ENCODE data around the gene CDHR5. TPM values are rescaled to one million over a fixed set of nuclear protein-coding genes. Genes with fewer than 3 reads are reported as not detected.

The CDHR5 gene
- total RNA-seq, 2 donors from 2014 or later, result not detected

DNA sequence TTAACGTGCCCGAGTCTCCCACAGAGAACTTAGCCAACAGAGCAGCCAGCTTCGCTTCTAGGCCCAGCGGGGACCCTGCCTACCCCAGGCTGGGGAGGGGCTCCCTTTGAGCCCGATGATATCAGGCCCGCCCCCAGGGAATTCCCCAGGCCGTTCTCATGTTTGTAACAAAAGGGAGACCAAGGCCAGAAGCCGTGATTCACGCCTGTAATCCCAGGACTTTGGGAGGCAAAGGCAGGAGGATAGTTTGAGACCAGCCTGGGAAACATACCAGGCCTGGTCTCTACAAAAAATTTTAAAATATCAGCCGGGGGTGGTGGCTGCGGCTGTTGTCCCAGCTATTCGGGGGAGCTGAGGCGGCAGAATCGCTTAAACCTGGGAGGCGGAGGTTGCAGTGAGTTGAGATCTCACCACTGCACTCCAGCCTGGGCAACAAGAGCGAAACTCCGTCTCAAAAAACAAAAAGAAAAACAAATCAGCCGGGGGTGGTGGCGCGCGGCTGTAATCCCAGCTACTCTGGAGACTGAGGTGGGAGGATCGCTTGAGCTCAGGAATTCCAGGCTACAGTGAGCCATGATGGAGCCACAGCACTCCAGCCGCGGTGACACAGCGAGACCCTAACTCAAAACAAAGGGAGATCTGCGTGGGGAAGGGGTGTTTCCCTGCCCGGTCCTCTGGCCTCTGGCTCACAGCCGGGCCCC, 14.0 kb upstream of the CDHR5 start:
- Mint-ChIP-seq H3K36me3 (ENCODE audit: low read depth) (peaks cover 10% of the 10 kb centered on the region), H3K27me3 (peaks cover 8% of the 10 kb centered on the region), H3K4me1 (no peaks in the 10 kb centered on the region), H3K9me3 (no peaks in the 10 kb centered on the region), H3K4me3 (peak overlapping the region; percentile 39), H3K27ac (no peak overlapping the region)
- ATAC-seq (replicated peaks), result no peak

GRCh38 chr11:637593-638521, 13.1 kb upstream of the CDHR5 start:
- no peak for ATAC-seq (replicated peaks)
- Mint-ChIP-seq H3K27me3 (peaks cover 8% of the 10 kb centered on the region), H3K27ac (no peak overlapping the region)

DNA sequence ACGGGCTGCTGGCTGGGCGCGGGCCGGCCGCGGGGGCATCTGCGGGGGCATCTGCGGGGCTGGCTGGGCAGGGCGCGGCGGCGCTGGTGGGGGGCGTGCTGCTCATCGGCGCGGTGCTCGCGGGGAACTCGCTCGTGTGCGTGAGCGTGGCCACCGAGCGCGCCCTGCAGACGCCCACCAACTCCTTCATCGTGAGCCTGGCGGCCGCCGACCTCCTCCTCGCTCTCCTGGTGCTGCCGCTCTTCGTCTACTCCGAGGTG, 12.5 kb upstream of the CDHR5 start:
- peaks cover 10% of the 10 kb centered on the region for H3K36me3 Mint-ChIP-seq (ENCODE audit: low read depth)
- peaks cover 8% of the 10 kb centered on the region for H3K27me3 Mint-ChIP-seq
- ATAC-seq (replicated peaks), result no peak

More at GRCh38 chr11:637593-638521, 13.1 kb upstream of the CDHR5 start:
- Mint-ChIP-seq H3K4me1 (no peaks in the 10 kb centered on the region), H3K9me3 (no peaks in the 10 kb centered on the region), H3K4me3 (peak overlapping the region; percentile 41), H3K36me3 (ENCODE audit: low read depth) (peaks cover 10% of the 10 kb centered on the region)

DNA sequence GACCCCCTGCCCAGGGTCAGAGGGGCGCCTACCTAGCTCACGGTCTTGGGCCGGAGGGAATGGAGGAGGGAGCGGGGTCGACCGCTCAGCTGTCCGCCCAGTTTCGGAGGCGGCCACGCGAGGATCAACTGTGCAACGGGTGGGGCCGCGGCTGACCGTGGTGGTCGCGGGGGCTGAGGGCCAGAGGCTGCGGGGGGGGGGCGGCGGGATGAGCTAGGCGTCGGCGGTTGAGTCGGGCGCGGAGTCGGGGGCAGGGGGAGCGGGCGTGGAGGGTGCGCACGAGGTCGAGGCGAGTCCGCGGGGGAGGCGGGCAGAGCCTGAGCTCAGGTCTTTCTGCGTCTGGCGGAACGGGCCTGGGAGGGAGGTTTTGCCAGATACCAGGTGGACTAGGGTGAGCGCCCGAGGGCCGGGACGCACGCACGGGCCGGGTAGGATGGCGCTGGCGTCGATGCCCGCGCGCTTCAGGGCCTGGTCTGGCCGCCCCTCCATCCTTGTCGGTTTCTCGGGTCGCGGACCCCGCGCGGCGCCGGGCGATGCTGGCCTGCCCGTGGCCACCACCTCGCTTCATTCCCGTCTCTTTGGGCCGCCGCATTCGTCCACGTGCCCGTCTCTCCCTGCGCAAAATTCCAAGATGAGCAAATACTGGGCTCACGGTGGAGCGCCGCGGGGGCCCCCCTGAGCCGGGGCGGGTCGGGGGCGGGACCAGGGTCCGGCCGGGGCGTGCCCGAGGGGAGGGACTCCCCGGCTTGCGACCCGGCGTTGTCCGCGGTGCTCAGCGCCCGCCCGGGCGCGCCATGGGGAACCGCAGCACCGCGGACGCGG, 12.0 kb upstream of the CDHR5 start, which contains the start of gene DRD4:
Gene DRD4 (plus strand): TSS at position 759 of the 822 bp plus-strand sequence. CDS start 36 bp downstream, at position 795.
- no peak for ATAC-seq (replicated peaks)
- H3K27me3 Mint-ChIP-seq, result peaks cover 8% of the 10 kb centered on the region
- H3K36me3 Mint-ChIP-seq (ENCODE audit: low read depth), result peaks cover 10% of the 10 kb centered on the region
- H3K4me1 Mint-ChIP-seq, result no peaks in the 10 kb centered on the region
- H3K9me3 Mint-ChIP-seq, result no peaks in the 10 kb centered on the region
- H3K27ac Mint-ChIP-seq, result no peak within 1 kb of the TSS
- peak within 1 kb of the TSS; percentile 41 for H3K4me3 Mint-ChIP-seq

More for the DNA sequence above, 12.5 kb upstream of the CDHR5 start:
- Mint-ChIP-seq H3K4me1 (no peaks in the 10 kb centered on the region), H3K27ac (no peak overlapping the region), H3K9me3 (no peaks in the 10 kb centered on the region), H3K4me3 (peak overlapping the region; percentile 41)

DNA sequence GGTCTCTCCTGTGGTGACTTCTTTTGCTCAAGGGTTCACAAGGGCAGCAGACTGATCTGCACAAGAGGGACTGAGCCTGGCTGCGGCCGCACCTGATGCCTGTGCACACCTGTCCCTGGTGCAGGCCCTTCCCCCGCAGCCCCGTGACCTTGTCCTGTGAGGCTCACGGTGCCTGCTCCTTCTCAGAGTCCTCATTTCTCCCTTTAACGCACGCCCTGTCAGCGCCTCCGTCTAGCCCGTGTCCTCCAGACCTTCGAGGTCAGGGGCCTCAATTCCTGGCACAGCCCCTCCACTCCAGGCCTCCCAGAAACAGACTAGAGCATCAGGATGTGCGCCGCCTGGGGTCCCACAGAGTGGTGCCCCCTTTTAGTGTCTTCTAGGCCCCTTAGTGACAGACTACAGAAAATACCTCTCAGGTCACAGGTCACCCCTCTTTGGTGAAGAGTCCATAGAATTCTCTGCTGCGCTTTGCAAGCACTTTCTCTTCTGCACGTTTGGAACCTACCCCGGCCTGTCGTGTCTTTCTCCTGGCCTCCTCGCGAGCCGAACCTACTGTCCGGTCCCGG, 11.3 kb upstream of the CDHR5 start:
- Mint-ChIP-seq H3K4me3 (no peak overlapping the region), H3K27me3 (peaks cover 8% of the 10 kb centered on the region), H3K27ac (no peak overlapping the region), H3K9me3 (no peaks in the 10 kb centered on the region), H3K36me3 (ENCODE audit: low read depth) (peaks cover 6% of the 10 kb centered on the region), H3K4me1 (no peaks in the 10 kb centered on the region)
- ATAC-seq (replicated peaks), result no peak

DNA sequence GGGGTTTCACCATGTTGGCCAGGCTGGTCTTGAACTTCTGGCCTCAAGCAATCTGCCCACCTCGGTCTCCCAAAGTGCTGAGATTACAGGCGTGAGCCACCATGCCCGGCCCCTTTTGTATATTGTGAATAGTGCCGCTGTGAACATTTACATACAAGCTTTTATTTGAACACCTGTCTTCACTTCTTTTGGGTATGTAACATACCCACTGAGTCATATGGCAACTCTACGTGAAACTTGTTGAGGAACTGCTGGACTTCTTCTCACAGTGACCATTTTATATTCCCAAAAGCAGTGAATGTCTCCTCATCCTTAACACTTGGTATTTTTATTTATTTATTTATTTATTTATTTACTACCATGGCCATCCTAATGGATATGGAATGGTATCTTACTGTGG, 6.1 kb upstream of the CDHR5 start:
- peaks cover 23% of the 10 kb centered on the region for H3K4me1 Mint-ChIP-seq

DNA sequence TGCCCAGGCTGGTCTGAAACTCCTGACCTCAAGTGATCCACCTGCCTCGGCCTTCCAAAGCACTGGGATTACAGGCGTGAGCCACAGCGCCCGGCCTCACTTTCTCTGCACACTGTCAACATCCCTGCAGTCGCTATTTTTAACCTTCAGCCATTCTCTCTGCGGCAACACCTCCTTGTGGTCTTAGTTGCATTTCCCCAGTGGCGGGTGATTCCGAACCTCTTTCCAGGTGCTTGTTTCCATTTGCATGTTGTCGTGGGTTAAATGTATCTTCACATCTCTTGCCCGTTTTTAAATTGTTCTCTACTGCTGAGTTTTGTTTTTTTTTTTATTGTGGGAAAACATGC, 4.5 kb upstream of the CDHR5 start:
- H3K36me3 Mint-ChIP-seq (ENCODE audit: low read depth), result peaks cover 15% of the 10 kb centered on the region
- ATAC-seq (replicated peaks), result peak; percentile 53
- peak overlapping the region; percentile 65 for H3K27ac Mint-ChIP-seq
- H3K4me1 Mint-ChIP-seq, result peaks cover 23% of the 10 kb centered on the region
- H3K27me3 Mint-ChIP-seq, result peaks cover 17% of the 10 kb centered on the region
- H3K9me3 Mint-ChIP-seq, result no peaks in the 10 kb centered on the region
- H3K4me3 Mint-ChIP-seq, result peak overlapping the region; percentile 52

More for the DNA sequence above, 6.1 kb upstream of the CDHR5 start:
- Mint-ChIP-seq H3K36me3 (ENCODE audit: low read depth) (peaks cover 15% of the 10 kb centered on the region), H3K27ac (no peak overlapping the region), H3K9me3 (no peaks in the 10 kb centered on the region), H3K4me3 (no peak overlapping the region), H3K27me3 (peaks cover 17% of the 10 kb centered on the region)
- no peak for ATAC-seq (replicated peaks)

DNA sequence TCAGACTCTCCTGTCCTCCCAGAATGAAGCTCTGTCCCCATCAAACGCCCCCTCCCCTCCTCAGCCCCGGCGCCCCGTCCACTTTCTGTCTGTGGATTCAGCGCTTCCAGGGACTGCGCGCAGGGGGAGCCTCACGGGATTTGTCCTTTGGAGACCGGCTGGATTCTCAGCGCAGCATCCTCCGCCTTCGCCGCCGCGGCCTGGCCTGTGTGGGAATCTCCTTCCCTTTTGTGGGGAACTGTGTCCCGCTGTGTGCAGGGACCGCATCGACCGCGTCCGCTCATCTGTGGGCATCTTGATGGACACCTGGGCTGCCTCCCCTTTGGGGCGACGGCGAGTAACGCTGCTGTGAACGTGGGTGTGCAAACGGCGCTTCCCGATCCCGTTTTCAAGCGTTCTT, 3.3 kb upstream of the CDHR5 start:
- no peak overlapping the region for H3K27ac Mint-ChIP-seq
- no peak for ATAC-seq (replicated peaks)
- no peaks in the 10 kb centered on the region for H3K9me3 Mint-ChIP-seq
- H3K36me3 Mint-ChIP-seq (ENCODE audit: low read depth), result peaks cover 19% of the 10 kb centered on the region
- peaks cover 17% of the 10 kb centered on the region for H3K27me3 Mint-ChIP-seq
- H3K4me3 Mint-ChIP-seq, result peak overlapping the region; percentile 52
- H3K4me1 Mint-ChIP-seq, result peaks cover 23% of the 10 kb centered on the region

GRCh38 chr11:627308-627576, 2.5 kb upstream of the CDHR5 start:
- Mint-ChIP-seq H3K36me3 (ENCODE audit: low read depth) (peaks cover 20% of the 10 kb centered on the region), H3K27ac (no peak overlapping the region), H3K4me1 (peaks cover 23% of the 10 kb centered on the region), H3K4me3 (no peak overlapping the region), H3K9me3 (no peaks in the 10 kb centered on the region), H3K27me3 (peaks cover 17% of the 10 kb centered on the region)
- no peak for ATAC-seq (replicated peaks)

DNA sequence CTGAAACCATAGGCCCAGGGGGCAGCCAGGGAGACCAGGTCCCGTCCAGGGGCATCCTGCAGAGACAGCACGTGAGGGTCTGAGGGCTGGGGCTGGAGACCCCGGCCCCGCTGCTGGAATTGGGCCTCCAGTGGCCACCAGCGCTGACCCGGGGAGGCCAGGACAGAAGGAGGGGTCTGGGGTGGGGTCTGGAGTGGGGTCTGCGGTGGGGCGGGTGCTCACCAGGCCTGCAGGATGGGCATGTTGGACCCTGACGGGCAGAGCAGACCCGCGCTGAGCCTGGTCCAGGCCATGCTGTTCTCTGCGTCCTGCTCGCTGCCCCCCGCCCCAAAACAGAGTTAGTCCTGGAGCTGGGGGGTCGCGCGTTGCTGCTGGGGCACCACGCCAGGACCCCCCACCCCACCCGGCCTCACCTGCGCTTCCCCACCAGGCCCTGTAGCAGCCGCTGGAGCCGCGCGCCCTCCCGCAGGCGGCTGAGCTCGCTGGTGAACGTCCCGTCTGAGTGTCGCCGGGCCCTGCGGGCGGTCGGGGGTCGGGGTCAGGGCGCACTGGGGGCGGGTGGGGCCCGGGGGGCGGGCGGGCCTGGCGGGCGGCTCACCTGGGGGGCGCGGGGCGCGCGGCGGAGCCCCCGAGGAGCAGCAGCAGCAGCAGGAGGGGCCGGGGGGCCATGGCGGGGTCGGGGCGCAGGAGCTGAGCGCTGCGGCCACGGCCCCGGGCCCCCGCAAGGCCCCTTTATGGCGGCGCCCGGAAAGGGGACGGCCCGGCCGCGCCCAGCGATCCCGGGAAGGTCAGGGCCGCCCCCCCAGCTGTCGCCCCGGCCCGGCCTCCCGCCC, 1.9 kb upstream of the CDHR5 start, which contains the start of gene SCT:
Gene SCT (minus strand): TSS at position 707 of the 833 bp plus-strand sequence. CDS start 38 bp downstream, at position 669.
- Mint-ChIP-seq H3K4me3 (peak within 1 kb of the TSS; percentile 52), H3K27me3 (peaks cover 17% of the 10 kb centered on the region), H3K36me3 (ENCODE audit: low read depth) (peaks cover 20% of the 10 kb centered on the region), H3K4me1 (peaks cover 23% of the 10 kb centered on the region), H3K27ac (no peak within 1 kb of the TSS), H3K9me3 (no peaks in the 10 kb centered on the region)
- no peak for ATAC-seq (replicated peaks)

DNA sequence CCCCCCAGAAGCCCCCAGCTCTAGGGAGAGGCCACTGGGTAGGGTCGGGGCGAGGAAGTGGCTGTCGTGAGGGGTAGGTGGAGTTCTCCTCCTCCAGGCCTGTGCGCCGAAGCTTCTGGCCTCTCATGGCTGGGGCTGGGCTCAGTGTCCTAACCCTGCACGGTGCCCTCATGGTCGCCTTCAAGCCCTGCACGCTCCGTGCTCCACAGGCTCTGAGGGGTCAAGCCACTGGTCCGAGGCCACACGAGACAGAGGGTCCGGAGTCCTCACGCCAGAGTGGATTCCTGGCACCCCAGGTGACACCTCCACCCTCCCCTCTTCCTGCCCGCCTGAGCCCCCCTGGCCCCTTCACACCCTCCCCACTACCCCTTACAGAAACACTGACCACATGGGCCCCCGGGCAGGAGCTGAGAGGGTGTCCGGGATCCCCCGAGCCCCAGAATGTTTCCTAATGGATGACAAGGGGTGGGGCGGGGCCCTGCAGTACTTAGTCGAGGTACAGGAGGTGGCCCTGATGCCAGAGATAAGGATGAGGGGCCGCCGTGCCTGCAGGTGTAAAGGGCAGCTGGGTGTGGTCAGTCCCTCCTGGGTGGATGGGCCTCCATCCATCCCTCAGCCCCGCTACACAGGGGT, 997 bp upstream of the CDHR5 start:
- H3K27ac Mint-ChIP-seq, result no peak overlapping the region
- H3K27me3 Mint-ChIP-seq, result peaks cover 17% of the 10 kb centered on the region
- no peaks in the 10 kb centered on the region for H3K9me3 Mint-ChIP-seq
- peaks cover 23% of the 10 kb centered on the region for H3K4me1 Mint-ChIP-seq
- ATAC-seq (replicated peaks), result no peak
- H3K4me3 Mint-ChIP-seq, result no peak overlapping the region
- H3K36me3 Mint-ChIP-seq (ENCODE audit: low read depth), result peaks cover 20% of the 10 kb centered on the region

DNA sequence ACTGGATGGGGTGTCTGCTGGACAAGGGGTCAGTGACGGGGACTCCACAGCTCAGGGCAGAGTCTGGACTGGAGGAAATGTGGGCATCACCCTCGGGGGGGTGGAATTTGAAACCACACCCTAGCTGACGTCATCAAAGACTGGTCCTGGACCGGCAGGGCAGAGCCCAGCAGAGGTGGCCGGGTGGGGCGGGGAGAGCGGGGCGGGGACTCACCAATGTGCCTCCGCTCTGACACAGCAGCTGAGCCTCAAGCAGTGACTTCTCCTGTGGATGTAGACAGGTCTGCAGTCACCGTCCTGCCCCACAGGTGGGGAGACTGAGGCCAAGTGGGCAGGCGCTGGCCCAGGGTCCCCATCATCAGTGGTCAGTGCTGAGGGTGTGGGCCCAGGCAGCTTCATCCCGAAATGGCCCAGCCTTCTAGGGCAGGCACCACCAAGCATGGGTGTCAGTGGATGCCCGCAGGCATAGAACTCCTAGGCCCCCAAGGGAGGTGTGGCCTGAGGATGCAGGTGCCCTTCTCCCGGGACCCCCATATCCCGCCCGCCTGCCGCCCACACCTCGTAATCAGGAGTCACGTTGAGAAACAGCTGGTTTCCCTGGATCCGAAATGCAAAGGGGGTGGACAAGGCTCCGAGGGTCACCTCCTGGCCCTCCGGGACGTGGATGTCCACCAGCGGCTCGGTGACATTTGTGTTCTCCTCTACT, 603 bp downstream of the CDHR5 start:
- Mint-ChIP-seq H3K9me3 (no peaks in the 10 kb centered on the region), H3K4me1 (peaks cover 17% of the 10 kb centered on the region), H3K27me3 (peaks cover 12% of the 10 kb centered on the region), H3K27ac (no peak overlapping the region), H3K4me3 (no peak overlapping the region), H3K36me3 (ENCODE audit: low read depth) (peaks cover 20% of the 10 kb centered on the region)
- no peak for ATAC-seq (replicated peaks)
